ENCODE data around the gene SLC7A9.

Gene SLC7A9

DNA sequence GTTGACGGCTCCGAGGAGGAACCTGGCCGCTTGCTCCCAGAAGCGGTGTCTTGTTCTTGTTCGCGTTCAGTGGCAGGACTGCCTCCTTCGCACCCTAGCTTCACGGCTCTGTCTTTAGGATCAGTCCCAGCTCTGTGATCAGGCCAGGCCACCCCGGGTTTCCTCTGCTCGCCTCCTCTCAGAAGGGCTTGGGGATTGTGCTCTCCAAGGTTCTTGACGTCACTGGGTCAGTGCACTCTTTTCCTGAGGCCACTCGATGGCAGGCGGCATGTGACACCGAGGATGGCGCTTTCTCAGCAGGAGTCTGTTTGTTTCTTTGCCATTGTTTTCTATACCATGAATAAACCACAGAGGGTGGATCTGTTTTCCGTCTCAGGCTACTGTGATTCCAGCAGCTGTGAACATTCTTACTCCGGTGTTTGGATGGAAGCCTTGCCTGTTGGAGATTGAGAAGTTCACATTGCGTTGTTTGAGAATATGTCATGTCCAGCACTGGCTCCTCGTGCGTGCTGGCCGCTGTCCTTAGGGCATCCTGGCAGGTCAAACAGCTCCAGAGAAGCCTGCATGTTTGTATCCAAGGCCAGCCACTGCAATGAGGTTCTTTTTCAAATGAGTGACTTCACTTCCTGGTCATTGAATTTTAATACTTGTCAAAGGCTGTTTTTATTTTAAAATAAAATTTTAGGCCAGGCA, 44.5 kb downstream of the SLC7A9 start:
- DNase-seq = no peak
- no peak overlapping the region for H3K27ac ChIP-seq
- in situ Hi-C loops (cut with HindIII; ENCODE audit: low pct_ligation_motif_present, low sequenced_read_pairs) = no loop called here
- H3K27me3 ChIP-seq (replicated peaks) = no peaks in the 10 kb centered on the region
- no peaks in the 10 kb centered on the region for H3K36me3 ChIP-seq (replicated peaks)
- H3K4me3 ChIP-seq (ENCODE audit: low read depth, low read length) = no peak overlapping the region
- TF ChIP-seq, protein P1, sequence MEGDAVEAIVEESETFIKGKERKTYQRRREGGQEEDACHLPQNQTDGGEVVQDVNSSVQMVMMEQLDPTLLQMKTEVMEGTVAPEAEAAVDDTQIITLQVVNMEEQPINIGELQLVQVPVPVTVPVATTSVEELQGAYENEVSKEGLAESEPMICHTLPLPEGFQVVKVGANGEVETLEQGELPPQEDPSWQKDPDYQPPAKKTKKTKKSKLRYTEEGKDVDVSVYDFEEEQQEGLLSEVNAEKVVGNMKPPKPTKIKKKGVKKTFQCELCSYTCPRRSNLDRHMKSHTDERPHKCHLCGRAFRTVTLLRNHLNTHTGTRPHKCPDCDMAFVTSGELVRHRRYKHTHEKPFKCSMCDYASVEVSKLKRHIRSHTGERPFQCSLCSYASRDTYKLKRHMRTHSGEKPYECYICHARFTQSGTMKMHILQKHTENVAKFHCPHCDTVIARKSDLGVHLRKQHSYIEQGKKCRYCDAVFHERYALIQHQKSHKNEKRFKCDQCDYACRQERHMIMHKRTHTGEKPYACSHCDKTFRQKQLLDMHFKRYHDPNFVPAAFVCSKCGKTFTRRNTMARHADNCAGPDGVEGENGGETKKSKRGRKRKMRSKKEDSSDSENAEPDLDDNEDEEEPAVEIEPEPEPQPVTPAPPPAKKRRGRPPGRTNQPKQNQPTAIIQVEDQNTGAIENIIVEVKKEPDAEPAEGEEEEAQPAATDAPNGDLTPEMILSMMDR (IDR thresholded peaks at IDR 0.05; ENCODE audit: low read depth, low read length, missing control alignments) = no peak

DNA sequence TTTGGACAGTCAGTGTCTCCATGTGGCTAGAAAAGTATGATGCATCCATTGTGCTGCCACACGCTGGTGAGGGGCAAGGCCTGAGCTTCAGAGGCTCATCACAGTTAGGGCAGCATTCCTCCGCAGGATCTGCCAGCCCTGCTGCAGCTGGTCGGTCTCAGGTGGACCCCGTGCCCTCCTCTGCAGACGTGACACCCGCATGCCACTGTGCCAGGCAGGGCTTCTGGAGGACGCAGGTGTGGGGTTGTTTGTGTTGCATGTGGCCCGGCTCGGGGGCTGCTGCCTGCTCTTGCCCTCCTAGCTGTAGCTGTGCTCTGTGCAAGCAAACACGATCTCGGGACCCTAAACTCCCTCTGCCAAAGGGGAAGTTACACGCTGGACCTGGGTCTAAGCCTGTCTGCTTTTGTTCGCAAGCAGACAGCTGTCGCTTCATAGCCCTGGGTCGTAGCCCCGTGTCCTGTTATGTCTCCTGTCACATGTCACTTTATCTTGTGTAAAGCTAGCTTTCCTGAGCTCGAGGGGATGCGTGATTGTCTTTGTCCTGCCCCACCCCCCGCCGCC, 45.3 kb downstream of the SLC7A9 start:
- Histone ChIP-seq H3K4me3 (ENCODE audit: low read depth, low read length) (no peak overlapping the region), H3K27me3 (replicated peaks) (no peaks in the 10 kb centered on the region), H3K36me3 (replicated peaks) (no peaks in the 10 kb centered on the region), H3K27ac (no peak overlapping the region)
- in situ Hi-C loops (cut with HindIII; ENCODE audit: low pct_ligation_motif_present, low sequenced_read_pairs) = no loop called here
- TF ChIP-seq, protein P1 (IDR thresholded peaks at IDR 0.05; ENCODE audit: low read depth, low read length, missing control alignments) = no peak
- no peak for DNase-seq

DNA sequence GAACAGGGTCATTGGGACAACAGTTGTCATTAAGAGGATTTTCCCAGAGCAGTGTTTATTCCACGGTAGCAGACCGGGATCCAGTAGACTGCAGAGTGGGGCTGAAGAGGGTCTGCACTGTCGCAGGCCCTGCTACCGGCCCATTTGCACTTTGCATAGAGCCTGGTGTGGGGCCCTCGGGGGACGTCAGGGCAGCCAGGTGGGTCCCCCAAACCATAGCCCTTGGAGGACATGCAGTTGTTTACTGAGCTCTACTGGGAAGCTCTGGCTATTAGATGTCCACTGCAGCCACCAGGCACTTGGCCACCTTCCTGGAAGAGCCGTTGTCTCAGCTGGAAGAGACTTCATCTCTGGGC, 45.8 kb downstream of the SLC7A9 start:
- in situ Hi-C loops (cut with HindIII; ENCODE audit: low pct_ligation_motif_present, low sequenced_read_pairs) = no loop called here
- TF ChIP-seq, protein P1 (IDR thresholded peaks at IDR 0.05; ENCODE audit: low read depth, low read length, missing control alignments) = no peak
- Histone ChIP-seq H3K36me3 (replicated peaks) (no peaks in the 10 kb centered on the region), H3K27ac (no peak overlapping the region), H3K27me3 (replicated peaks) (no peaks in the 10 kb centered on the region), H3K4me3 (ENCODE audit: low read depth, low read length) (no peak overlapping the region)
- DNase-seq = no peak

DNA sequence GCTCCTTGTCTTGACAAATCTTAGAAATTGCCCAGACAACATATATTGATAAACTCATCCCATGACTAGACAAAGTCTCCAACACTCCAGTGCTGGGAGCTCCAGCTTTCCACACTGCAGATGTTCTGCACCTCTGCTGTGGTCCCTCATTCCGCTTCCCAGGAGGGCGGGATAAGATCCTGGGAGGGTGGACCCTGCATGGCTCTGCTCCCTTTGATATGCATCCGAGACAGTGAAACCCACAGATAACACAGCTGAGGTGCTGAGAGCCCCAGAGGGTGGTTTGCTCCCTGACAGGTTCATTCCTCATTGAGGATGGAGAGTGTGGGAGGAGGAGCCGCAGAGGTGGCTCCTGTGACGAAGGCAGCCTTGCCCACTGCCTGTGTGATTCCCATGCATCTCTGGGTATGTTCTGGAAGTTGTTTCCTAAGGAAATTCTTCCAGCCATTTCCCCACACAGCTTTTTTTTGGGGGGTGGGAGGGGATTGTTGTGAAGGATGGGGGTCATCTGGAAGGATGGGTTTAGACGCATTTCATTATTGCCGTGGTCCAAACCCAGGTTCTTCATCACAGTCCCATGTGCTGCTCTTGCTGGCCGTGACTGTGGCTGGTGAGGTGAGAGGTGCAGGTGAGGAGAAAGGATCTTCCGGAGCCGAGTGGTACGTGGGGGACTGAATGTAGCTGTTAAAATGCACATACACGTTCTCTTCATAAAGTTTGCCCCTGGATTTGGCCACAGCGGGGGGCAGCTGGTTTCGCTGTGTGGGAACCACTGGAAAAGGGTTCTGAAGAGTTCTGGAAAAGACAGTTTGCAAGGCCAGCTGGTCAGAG, 46.4 kb downstream of the SLC7A9 start:
- no peaks in the 10 kb centered on the region for H3K36me3 ChIP-seq (replicated peaks)
- in situ Hi-C loops (cut with HindIII; ENCODE audit: low pct_ligation_motif_present, low sequenced_read_pairs) = no loop called here
- H3K27me3 ChIP-seq (replicated peaks) = no peaks in the 10 kb centered on the region
- TF ChIP-seq, protein P1 (IDR thresholded peaks at IDR 0.05; ENCODE audit: low read depth, low read length, missing control alignments) = no peak
- no peak for DNase-seq
- no peak overlapping the region for H3K4me3 ChIP-seq (ENCODE audit: low read depth, low read length)
- H3K27ac ChIP-seq = no peak overlapping the region

DNA sequence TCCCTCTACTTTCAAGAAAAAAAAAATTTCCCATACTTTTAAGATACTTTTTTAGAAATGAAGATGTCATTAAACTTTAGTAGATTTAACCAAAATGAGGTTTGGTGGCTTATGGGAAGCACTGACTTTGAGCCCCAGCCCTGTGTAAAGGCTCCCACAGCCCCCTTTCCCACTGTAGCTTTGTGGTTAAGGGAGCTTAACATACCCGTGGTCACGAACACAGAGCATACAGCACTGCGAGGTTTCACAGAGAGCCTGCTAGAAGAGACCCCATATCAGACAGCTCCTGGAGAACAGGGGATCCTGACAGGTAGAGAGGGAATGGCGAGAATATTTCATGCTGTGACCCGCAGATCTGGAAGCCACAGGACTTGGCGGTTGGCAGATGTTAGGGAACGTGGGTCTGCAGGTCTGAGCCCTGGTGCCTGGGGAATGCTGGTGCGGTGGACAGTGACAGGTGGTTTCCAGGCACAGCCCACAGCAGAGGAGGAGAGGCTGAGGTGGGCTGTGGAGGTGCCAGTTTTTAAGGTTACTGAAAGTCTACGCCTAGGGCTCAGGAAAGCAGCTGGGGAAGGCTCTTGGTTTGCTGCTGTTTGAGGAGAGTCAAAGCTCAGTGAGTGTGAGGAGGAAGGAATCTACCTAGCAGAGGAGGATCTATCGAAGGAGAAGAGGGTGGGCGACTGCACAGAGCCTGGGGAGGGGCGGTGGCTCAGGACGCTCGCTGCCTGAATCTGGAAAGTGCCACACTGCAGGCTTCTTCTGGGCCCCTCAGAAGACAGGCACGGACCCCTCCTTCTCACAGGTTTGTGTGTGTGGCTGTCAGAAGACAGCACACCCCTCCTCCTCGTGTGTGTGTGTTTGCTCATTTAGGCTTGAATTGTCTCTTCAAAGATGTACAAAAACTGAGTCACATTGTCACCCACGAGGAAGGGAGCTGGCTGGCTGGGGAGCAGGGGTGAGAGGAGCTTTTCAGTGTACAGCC, 49.9 kb downstream of the SLC7A9 start:
- no peak overlapping the region for H3K27ac ChIP-seq
- TF ChIP-seq, protein P1 (IDR thresholded peaks at IDR 0.05; ENCODE audit: low read depth, low read length, missing control alignments) = no peak
- no peaks in the 10 kb centered on the region for H3K27me3 ChIP-seq (replicated peaks)
- no peak for DNase-seq
- H3K4me3 ChIP-seq (ENCODE audit: low read depth, low read length) = no peak overlapping the region
- no peaks in the 10 kb centered on the region for H3K36me3 ChIP-seq (replicated peaks)
- in situ Hi-C loops (cut with HindIII; ENCODE audit: low pct_ligation_motif_present, low sequenced_read_pairs) = no loop called here

Data from brain microvascular endothelial cell (primary cell).